GM18867 (cell line): ENCODE data around the gene ATG2B.
"Not testable (repeated sequence)": the region's sequence is repeated elsewhere in the genome, so short reads cannot be mapped to it uniquely, and the experiment has no call there.

Experiments used
- ATAC-seq: cut with Tn5 transposase; IDR thresholded peaks from one replicate; pipeline ENCODE4 v1.9.1; 2021; ENCODE audit warnings: mild to moderate bottlenecking, moderate library complexity; ENCODE audit not compliant: unreplicated experiment

Gene ATG2B

DNA sequence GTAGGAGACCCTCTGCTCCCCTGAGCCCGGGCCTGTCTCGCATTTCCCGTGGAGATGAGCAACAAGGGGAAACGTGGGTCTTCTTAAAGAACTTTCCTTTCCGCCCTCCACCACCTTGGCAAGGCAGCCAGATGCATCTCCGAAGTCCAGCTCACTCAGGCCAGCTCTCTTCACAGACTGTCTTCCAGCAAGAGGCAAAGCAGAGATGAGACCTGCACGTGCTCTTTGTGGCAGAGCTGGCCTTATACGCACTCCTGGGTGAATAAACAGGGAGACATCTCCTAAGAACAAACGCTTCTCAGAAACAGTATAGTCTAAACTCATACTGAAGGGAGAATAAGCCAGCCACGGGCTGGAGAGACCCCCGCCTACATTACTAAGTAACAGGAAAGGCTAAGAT lies 108.5 kb downstream of the ATG2B start:
- ATAC-seq = no peak

DNA sequence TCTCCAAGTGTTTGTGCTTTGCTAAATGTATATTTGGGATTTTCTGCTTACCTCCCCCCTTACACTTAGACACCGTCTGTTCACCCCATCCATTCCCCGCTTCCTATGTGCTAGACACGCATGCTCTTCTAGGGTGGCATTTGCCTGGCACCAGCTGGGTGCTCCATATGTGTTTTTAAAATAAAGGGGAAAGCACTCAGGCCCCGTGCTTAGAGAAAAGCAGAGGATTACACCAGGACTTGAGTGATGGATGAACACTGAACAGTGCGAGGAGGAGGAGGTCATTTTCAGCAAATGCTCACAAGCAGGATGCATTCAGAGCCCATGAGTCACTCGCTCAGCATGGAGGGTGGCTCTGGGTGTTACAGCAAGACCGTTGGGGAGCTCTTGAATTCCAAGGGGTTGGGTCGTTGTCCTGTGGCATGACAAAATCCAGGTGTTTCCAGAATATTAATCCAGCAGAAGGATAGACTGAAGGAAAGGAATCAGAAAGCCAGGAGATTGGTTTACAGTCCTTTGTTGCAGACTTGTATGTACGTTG lies 110.1 kb downstream of the ATG2B start:
- ATAC-seq = no peak

GRCh38 chr14:96252323-96252998 lies 110.7 kb downstream of the ATG2B start:
- ATAC-seq = no peak

DNA sequence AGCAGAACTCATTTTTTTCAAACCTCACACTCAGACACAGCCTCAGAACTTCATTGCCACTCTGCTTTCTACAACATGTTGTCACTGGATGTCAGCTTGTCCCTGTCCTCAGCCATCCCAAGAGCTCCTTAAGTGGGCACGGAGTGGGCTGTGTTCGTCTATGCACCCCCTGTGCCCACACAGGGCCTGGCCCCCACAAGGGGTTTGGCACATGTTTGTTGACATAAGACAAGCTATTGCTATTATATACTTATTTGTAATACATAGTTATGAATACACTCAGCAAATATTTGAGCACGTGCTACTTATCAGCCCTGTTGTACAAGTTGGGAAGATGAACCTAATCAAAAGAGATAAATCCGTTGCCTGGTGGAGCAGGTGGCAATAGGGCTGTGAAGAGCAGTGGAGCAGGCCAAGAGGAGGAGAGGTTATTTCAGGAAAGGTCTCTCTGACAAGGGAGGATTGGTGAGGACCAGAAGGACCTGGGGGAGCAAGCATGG lies 111.4 kb downstream of the ATG2B start:
- ATAC-seq = no peak

- no peak for ATAC-seq
Observed at GRCh38 chr14:96250485-96250884, 112.7 kb downstream of the ATG2B start.

GRCh38 chr14:96249029-96249428 lies 114.1 kb downstream of the ATG2B start:
- no peak for ATAC-seq

DNA sequence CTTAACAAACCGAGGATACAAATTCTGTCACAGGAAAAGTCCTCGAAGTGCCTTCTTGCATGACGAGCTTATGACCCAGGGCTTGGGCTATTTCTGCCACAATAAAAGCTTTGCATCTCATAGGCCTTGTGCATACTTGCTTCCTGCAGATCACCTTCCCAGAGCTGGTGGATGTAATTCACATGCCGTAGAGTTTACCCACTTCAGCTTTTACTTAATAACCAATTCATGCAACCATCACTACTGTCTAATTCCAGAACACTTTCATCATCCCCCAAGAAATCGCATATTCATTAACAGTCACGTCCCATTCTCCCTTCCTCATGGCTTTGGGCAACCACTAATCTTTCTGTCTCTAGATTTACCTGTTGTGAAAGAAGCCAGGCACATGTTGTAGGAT lies 116.1 kb downstream of the ATG2B start:
- ATAC-seq = no peak

DNA sequence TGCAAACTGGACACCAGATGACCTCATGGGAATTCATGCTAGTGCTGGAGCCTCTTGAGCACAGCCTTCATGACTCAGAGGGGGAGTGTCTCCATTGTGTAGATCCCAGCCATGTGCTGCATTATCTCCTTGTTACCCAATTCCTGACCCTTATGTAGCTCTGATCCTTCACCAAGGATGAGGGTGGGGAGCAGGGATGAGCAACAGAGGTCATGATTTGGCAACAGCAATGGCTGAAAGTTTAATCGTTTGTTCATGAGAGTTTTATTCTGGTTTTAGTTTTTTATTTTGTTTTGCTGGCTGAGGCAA lies 116.6 kb downstream of the ATG2B start:
- no peak for ATAC-seq

DNA sequence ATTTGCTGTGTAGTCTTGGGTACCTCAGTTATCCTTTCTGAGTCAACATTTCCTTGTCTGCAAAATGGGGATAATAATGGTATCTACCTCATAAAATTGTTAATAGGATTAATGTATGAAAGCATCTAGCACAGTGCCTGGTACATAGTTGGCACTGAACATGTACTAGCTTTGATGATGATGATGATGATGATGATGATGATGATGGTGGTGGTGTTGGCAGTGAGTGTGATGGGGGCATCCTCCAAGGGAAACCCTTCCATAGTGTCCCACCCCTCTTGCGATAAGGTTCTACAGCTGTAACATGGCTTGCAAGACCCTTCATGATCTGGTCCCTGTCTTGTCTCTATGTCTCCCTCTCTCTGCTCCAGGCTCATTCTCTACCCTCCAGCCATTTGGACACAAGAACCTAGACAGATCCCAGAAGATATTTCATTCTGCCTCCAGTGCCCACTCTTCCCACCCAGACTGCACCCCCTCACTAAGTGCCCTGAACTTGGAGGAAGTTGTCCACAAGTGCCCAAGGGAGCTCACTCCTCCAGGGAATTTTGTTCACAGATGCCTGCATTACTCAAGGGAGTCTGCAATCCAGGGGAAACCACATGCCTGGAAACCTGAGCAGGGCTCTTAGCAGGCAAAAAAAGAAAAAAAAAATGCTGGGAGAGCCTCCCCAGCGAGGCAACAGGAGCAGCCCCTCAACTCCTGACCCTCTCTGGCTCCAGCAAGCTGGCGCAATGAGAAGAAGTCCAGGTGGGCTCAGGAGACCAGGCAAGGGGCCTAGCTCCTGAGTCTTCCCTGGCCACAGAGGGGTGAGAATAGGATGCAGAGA lies 117.2 kb downstream of the ATG2B start:
- ATAC-seq = no peak

GRCh38 chr14:96245074-96245473 lies 118.1 kb downstream of the ATG2B start:
- ATAC-seq = not testable (repeated sequence)

DNA sequence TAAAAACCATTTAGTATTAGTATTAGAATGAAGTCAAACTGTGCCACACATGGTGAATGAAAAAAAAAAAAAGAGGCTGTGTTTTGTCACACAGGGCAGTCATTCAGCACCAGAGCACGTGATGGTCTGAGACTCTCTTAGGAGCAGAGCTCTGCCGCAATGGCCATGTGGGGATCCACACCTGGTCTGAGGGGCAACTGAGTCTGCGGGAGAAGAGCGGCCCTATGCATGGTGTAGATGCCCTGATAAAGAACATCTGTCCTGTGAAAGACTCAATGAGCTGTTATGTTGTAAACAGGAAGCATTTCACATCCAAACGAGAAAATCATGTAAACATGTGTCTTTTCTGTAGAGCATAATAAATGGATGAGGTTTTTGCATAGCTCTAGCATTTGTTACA lies 119.4 kb downstream of the ATG2B start:
- no peak for ATAC-seq

- ATAC-seq = no peak
Observed at GRCh38 chr14:96242126-96242525, 121.0 kb downstream of the ATG2B start.

DNA sequence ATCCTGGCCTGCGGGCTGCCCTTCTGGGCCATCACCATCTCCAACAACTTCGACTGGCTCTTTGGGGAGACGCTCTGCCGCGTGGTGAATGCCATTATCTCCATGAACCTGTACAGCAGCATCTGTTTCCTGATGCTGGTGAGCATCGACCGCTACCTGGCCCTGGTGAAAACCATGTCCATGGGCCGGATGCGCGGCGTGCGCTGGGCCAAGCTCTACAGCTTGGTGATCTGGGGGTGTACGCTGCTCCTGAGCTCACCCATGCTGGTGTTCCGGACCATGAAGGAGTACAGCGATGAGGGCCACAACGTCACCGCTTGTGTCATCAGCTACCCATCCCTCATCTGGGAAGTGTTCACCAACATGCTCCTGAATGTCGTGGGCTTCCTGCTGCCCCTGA lies 122.5 kb downstream of the ATG2B start:
- ATAC-seq = no peak

DNA sequence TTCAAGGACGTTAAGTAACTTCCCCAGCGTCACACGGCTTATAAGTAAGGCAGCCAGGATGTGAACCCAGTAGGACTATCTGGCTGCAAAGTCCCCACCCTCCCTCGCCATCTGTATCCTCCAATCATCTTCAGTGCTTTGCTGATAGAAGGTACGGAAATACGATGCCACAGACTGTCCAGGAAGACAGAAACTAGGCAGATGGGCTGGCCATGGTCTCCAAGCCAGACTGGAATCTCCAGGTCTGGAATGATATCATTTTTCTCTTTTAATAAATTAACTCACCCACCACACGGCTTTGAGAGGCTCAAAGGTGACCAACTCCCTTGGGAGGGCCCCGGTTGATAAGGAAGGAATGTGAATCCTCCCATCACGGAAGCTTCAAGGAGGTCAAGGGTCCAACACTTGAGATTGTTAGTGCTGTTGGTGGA lies 123.4 kb downstream of the ATG2B start:
- ATAC-seq = no peak

DNA sequence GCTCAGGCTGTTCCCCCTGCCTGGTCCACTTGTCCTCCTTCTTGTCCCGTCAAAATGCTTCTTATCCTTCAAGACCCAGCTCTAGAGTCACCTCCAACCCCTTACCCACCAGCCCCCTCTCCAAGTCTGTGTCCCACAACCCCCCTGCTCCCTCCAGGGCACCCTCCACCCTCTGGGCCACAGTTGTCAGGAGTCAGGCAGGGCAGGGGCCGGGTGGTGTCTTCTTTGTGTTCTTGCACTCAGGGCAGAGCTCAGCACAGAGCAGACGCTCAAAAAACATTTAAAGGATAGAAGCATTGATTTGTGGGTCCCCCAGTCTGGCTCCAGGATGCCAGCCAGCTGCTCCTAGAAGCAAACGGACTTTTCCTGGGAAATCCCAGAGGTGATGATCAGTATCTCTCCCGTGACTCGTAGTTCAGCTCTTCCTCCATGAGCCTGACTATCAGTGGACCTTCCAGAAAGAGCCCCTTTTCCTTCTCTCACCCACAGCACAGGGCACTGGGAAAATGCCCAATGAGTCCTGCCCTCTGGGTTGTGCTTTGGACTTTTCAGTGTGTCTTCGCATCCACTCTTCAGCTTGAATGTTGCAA lies 124.4 kb downstream of the ATG2B start:
- ATAC-seq = no peak

DNA sequence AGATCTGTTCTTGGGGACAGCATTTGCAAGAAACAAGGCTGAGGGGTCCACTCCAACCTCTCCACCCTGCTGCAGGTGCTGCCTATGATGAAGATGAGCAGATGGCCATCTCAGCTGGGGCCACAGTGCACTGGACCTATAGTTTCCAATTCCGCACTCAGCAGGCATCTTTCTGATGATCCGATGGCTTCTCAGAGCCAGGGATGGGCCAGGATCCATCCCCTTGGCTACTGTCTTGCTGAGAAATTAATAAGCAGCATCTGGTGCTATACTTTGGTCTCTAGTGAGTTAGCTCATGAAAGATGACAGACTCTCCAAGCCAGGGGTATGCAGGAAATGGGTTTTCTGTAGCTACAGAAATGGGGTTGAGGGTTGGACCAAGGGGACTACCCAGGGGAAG lies 125.5 kb downstream of the ATG2B start:
- no peak for ATAC-seq

- ATAC-seq = no peak
Observed at GRCh38 chr14:96235426-96235825, 127.7 kb downstream of the ATG2B start.

GRCh38 chr14:96233661-96234060 lies 129.5 kb downstream of the ATG2B start:
- ATAC-seq = no peak

DNA sequence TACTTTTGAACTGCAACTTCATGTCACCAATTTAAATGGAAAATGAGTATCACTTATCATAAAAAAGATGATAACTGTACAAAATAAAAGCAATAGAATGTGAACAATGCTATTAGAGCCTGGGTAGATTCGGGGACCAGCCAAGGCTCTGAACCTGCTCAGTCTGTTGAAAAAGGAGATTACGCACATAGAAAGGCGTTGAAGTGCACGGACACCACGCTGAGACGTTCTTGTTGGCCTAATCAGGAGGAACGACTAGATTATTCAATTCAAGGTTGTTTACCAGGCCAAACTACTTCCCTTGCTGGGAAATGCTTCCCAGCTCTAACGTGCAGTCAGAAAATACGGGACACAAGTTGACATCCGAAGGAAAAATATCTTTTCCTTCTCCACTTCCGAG lies 130.6 kb downstream of the ATG2B start:
- ATAC-seq = no peak

- ATAC-seq = no peak
Observed at GRCh38 chr14:96231526-96232130, 131.5 kb downstream of the ATG2B start.

DNA sequence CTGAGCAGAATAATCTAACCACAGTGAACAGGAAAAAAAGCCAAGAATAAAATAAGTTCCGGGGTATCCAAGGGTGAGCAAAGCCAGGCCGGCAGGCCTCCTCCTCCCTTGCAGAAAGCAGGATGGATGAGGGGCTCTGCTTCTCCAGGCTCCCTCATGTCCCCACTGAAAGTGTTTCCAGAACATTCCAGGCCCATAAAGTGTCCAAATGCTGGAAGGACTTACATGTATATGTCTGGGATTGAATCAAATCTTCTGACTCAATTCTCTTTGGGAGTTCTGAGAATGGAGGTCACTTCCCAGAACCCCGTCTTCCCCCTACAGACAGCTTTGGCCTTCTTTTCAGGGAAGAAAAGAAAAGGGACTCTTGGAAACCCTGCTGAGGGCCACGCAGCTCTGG lies 132.1 kb downstream of the ATG2B start:
- ATAC-seq = no peak
